CD14-positive monocyte (primary cell): ENCODE measurements around the gene HNRNPUL1. TPM values are rescaled to one million over a fixed set of nuclear protein-coding genes. Genes with fewer than 3 reads are reported as not detected.

Experiments
- DNase-seq, 3 donors: peaks; one replicate each; pipeline ENCODE4 v3.0.0-alpha.2; 2011 to 2022
- H2AFZ ChIP-seq: 2 replicates; pipeline ENCODE4 v1.6.0; 2012; ENCODE audit warnings: mild to moderate bottlenecking, low read depth, low read length, inconsistent platforms; ENCODE audit not compliant: insufficient read depth, poor library complexity, severe bottlenecking
- H3K27ac ChIP-seq, 2 donors: 1 replicate in 1 of 2; 2 replicates in 1 of 2; pipeline ENCODE4 v1.5.1; 2012 to 2013; ENCODE audit warnings: low read length in 2 of 2, control low read depth in 1 of 2, inconsistent platforms in 1 of 2, low read depth in 1 of 2, mild to moderate bottlenecking in 1 of 2
- H3K27me3 ChIP-seq, 2 donors: one replicate each; pipeline versions ENCODE4 v1.6.0 to v1.6.1; 2011 to 2013; ENCODE audit warnings: low read length in 2 of 2; ENCODE audit not compliant: control insufficient read depth in 2 of 2, insufficient read depth in 2 of 2
- H3K36me3 ChIP-seq, 2 donors: replicated peaks in 1 of 2; 1 replicate in 1 of 2; 2 replicates in 1 of 2; pipeline versions ENCODE4 v1.5.1 to v1.6.1; 2012 to 2013; ENCODE audit warnings: low read length in 2 of 2, control low read depth in 1 of 2, inconsistent platforms in 1 of 2, mild to moderate bottlenecking in 1 of 2; ENCODE audit not compliant: insufficient read depth in 2 of 2, control insufficient read depth in 1 of 2
- H3K4me1 ChIP-seq, 2 donors: 1 replicate in 1 of 2; 2 replicates in 1 of 2; pipeline versions ENCODE4 v1.5.1 to v1.6.1; 2012 to 2013; ENCODE audit warnings: low read length in 2 of 2, control low read depth in 1 of 2, inconsistent platforms in 1 of 2, mild to moderate bottlenecking in 1 of 2, moderate library complexity in 1 of 2; ENCODE audit not compliant: insufficient read depth in 2 of 2, control insufficient read depth in 1 of 2
- H3K4me2 ChIP-seq: replicated peaks from 2 replicates; pipeline ENCODE3; 2012; ENCODE audit warnings: low read length, moderate library complexity, mild to moderate bottlenecking; ENCODE audit not compliant: poor library complexity, severe bottlenecking; ENCODE audit errors: extremely low read depth
- H3K4me3 ChIP-seq, 3 experiments: fragments of 200-600 bp in 1 of 3; sonication (generic) in 1 of 3; replicated peaks in 1 of 3; 1 replicate in 2 of 3; 2 replicates in 1 of 3; pipeline ENCODE4 v1.5.1; 2011 to 2013; ENCODE audit warnings: low read length in 3 of 3, mild to moderate bottlenecking in 3 of 3, control low read depth in 2 of 3, low read depth in 2 of 3, inconsistent platforms in 1 of 3, moderate library complexity in 1 of 3
- H3K79me2 ChIP-seq: 2 replicates; pipeline ENCODE4 v1.6.0; 2012; ENCODE audit warnings: mild to moderate bottlenecking, control low read depth, inconsistent platforms, low read length, moderate library complexity; ENCODE audit not compliant: insufficient read depth
- H3K9ac ChIP-seq: 2 replicates; pipeline ENCODE4 v1.6.0; 2017; ENCODE audit warnings: low read length, mild to moderate bottlenecking; ENCODE audit not compliant: insufficient read depth, poor library complexity, severe bottlenecking
- H3K9me3 ChIP-seq, 2 donors: replicated peaks in 1 of 2; 1 replicate in 1 of 2; 2 replicates in 1 of 2; pipeline versions ENCODE4 v1.5.1 to v1.6.1; 2012 to 2013; ENCODE audit warnings: low read length in 2 of 2, control low read depth in 1 of 2; ENCODE audit not compliant: control insufficient read depth in 1 of 2, insufficient read depth in 1 of 2
- H4K20me1 ChIP-seq: 2 replicates; pipeline ENCODE4 v1.6.0; 2012; ENCODE audit warnings: mild to moderate bottlenecking, low read length, control low read depth, moderate library complexity; ENCODE audit not compliant: insufficient read depth
- H3K27ac Mint-ChIP-seq, 7 donors: one replicate each; pipeline ENCODE4 v1.8.0; 2020; ENCODE audit warnings: mild to moderate bottlenecking in 7 of 7, mixed read lengths in 7 of 7, moderate library complexity in 6 of 7, inconsistent platforms in 2 of 7
- H3K27me3 Mint-ChIP-seq, 3 donors: one replicate each; pipeline ENCODE4 v1.8.0; 2021 to 2022; ENCODE audit warnings: low read depth in 3 of 3, mild to moderate bottlenecking in 3 of 3, mixed read lengths in 3 of 3, moderate library complexity in 3 of 3, inconsistent platforms in 1 of 3
- H3K36me3 Mint-ChIP-seq, 2 donors: one replicate each; pipeline ENCODE4 v1.8.0; 2020; ENCODE audit warnings: mixed read lengths in 2 of 2, inconsistent platforms in 1 of 2, mild to moderate bottlenecking in 1 of 2
- H3K4me1 Mint-ChIP-seq: one replicate; pipeline ENCODE4 v1.8.0; 2020; ENCODE audit warnings: mild to moderate bottlenecking, mixed read lengths
- H3K4me3 Mint-ChIP-seq, 2 donors: one replicate each; pipeline ENCODE4 v1.8.0; 2020; ENCODE audit warnings: mild to moderate bottlenecking in 2 of 2, mixed read lengths in 2 of 2, moderate library complexity in 1 of 2
- H3K9me3 Mint-ChIP-seq, 7 donors: one replicate each; pipeline ENCODE4 v1.8.0; 2020 to 2022; ENCODE audit warnings: mixed read lengths in 7 of 7, mild to moderate bottlenecking in 6 of 7, moderate library complexity in 6 of 7, inconsistent platforms in 2 of 7
- WGBS: methylation state at CpG from one replicate; pipeline ENCODE4 v1.1.5; 2013; ENCODE audit warnings: missing lambda C conversion rate; ENCODE audit not compliant: insufficient coverage; 5-methylcytosine and 5-hydroxymethylcytosine counted together
- intact Hi-C, 2 donors: fragments of 100-400 bp; cut with micrococcal nuclease; formaldehyde crosslinking; loops; one replicate each; pipeline versions ENCODE4 v1.15.0 to v1.15.1; 2023
- polyA plus RNA-seq, 3 donors: library from polyadenylated mRNA; depleted of rRNA in 1 of 3; unstranded in 2 of 3; stranded (reverse) in 1 of 3; fragments of 300-500 nt in 2 of 3; fragments of >200 nt in 1 of 3; fragmentation: Illumina TruSeq in 2 of 3; gene quantifications; 1 replicate in 2 of 3; 2 replicates in 1 of 3; pipeline ENCODE4 v1.2.3, GENCODE V29; 2012 to 2021
- TF ChIP-seq, protein P1 (sequence below): fragments of 200-600 bp; IDR thresholded peaks from one replicate; pipeline ENCODE4 v1.8.0; 2022; ENCODE audit warnings: antibody characterized with exemption, mild to moderate bottlenecking

The HNRNPUL1 gene
- polyA plus RNA-seq, 3 donors, result 22.6 to 55.3 (median 30.3) TPM

DNA sequence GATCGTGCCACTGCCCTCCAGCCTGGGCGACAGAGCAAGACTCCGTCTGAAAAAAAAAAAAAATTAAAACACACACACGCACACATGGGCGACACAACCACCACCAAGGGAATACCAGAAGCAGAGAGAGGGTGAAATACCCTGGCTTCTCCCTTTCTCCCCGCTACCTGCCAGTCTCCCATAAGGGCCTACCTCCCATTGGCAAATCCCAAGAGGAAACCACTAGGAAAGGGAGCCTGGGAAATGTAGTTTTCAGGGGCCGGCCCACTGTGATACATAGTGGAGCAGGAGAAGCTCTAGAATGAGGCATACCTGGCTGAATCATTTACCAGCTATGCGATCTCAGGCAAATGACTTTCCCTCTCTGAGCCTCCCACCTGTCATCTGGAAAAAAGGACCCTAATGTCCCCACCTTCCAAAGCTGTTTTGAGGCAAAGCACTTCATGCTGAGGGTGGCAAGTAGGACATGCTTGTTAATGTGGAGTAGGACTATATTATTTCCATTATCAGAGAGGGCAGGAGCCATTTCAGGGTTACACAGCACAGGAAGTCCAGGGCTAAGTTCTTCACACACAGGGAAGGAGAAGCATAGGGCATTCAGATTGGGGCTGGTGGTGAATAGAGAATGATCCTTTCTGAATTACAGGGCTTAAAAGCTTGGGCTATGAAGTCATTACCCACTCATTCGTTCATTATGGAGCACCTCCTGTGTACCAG, 14.3 kb upstream of the HNRNPUL1 start:
- no peak overlapping the region for H3K27ac Mint-ChIP-seq
- 100% methylated on average over 1 of the region's 9 CpGs for WGBS

DNA sequence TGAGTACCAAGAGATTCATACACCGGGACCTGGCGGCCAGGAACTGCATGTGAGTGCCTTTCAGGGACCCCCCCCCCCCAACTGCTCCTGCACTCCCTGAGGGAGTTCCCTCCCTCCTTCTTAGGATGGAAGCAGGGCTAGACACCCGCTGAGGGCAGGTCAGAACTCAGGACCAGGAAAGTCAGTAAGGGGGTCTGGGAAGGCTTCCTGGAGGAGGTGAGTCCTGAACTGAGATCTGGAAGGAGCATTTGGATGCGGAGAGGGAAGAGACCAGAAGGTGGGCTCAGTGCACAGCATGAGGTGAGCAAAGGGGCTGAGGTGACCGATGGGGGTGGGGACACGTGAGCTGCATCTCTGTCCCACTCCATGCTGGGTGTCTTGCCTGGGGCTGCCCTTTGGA, 10.5 kb upstream of the HNRNPUL1 start:
- TF ChIP-seq, protein P1, sequence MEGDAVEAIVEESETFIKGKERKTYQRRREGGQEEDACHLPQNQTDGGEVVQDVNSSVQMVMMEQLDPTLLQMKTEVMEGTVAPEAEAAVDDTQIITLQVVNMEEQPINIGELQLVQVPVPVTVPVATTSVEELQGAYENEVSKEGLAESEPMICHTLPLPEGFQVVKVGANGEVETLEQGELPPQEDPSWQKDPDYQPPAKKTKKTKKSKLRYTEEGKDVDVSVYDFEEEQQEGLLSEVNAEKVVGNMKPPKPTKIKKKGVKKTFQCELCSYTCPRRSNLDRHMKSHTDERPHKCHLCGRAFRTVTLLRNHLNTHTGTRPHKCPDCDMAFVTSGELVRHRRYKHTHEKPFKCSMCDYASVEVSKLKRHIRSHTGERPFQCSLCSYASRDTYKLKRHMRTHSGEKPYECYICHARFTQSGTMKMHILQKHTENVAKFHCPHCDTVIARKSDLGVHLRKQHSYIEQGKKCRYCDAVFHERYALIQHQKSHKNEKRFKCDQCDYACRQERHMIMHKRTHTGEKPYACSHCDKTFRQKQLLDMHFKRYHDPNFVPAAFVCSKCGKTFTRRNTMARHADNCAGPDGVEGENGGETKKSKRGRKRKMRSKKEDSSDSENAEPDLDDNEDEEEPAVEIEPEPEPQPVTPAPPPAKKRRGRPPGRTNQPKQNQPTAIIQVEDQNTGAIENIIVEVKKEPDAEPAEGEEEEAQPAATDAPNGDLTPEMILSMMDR, result no peak
- H3K36me3 ChIP-seq, result no peaks in the 10 kb centered on the region

More for the DNA sequence above, 14.3 kb upstream of the HNRNPUL1 start:
- H3K4me3 Mint-ChIP-seq, result no peak overlapping the region
- H3K36me3 Mint-ChIP-seq, result no peaks in the 10 kb centered on the region
- H3K4me1 Mint-ChIP-seq, result no peaks in the 10 kb centered on the region
- H3K9me3 Mint-ChIP-seq, result peaks cover 0 to 3% (median 0%) of the 10 kb centered on the region in 7 donors
- no peak for DNase-seq
- Histone ChIP-seq H3K36me3 (no peaks in the 10 kb centered on the region), H3K4me2 (no peak overlapping the region), H3K27ac (no peak overlapping the region), H3K4me3 (no peak overlapping the region), H3K9ac (no peak overlapping the region), H3K27me3 (no peaks in the 10 kb centered on the region), H3K79me2 (no peaks in the 10 kb centered on the region), H2AFZ (no peak overlapping the region), H3K9me3 (no peaks in the 10 kb centered on the region), H3K4me1 (no peaks in the 10 kb centered on the region), H4K20me1 (no peaks in the 10 kb centered on the region)
- peaks cover 4 to 20% (median 16%) of the 10 kb centered on the region in 3 donors for H3K27me3 Mint-ChIP-seq
- TF ChIP-seq, protein P1, result no peak
- intact Hi-C loops, result no loop called here

More for the DNA sequence above, 10.5 kb upstream of the HNRNPUL1 start:
- Histone ChIP-seq H3K79me2 (no peaks in the 10 kb centered on the region), H3K4me1 (no peaks in the 10 kb centered on the region), H4K20me1 (no peaks in the 10 kb centered on the region), H2AFZ (no peak overlapping the region), H3K9me3 (no peaks in the 10 kb centered on the region), H3K4me2 (no peak overlapping the region), H3K27ac (no peak overlapping the region), H3K9ac (no peak overlapping the region), H3K27me3 (no peaks in the 10 kb centered on the region), H3K4me3 (no peak overlapping the region)
- Mint-ChIP-seq H3K9me3 (peaks cover 0 to 3% (median 0%) of the 10 kb centered on the region in 7 donors), H3K36me3 (no peaks in the 10 kb centered on the region), H3K4me3 (peak overlapping the region in 1 of 2 donors; percentile 27), H3K27ac (no peak overlapping the region), H3K4me1 (no peaks in the 10 kb centered on the region), H3K27me3 (peaks cover 4 to 28% (median 15%) of the 10 kb centered on the region in 3 donors)
- 100% methylated on average over 1 of the region's 6 CpGs for WGBS
- no peak for DNase-seq
- intact Hi-C loops, result no loop called here
